Measurements from ENCODE around the gene CERT1. TPM values are rescaled to one million over a fixed set of nuclear protein-coding genes. Genes with fewer than 3 reads are reported as not detected.
A peak's percentile ranks its signal among the peaks of the same experiment; 100 is the strongest.

The CERT1 gene
- polyA plus RNA-seq, 3 donors, result 16.6 to 50.5 (median 45.9) TPM

- WGBS (ENCODE audit: insufficient coverage), result 67% methylated on average over 1 of the region's 2 CpGs
Measured at GRCh38 chr5:75473463-75473862, 38.0 kb downstream of the CERT1 start.

GRCh38 chr5:75472973-75473372 is 38.5 kb downstream of the CERT1 start:
- Histone ChIP-seq H4K20me1 (ENCODE audit: insufficient read depth, low read length) (peaks cover 100% of the 10 kb centered on the region), H3K4me3 (replicated peaks in 1 of 3; ENCODE audit: low read depth in 2 of 3, low read length in 3 of 3) (no peak overlapping the region), H3K27ac (ENCODE audit: low read depth in 1 of 2, low read length in 2 of 2) (no peak overlapping the region), H3K9ac (ENCODE audit: insufficient read depth, low read length, poor library complexity, severe bottlenecking) (no peak overlapping the region), H3K79me2 (ENCODE audit: insufficient read depth, low read length) (peaks cover 91% of the 10 kb centered on the region), H3K27me3 (ENCODE audit: control insufficient read depth in 2 of 2, insufficient read depth in 2 of 2, low read length in 2 of 2) (no peaks in the 10 kb centered on the region), H2AFZ (ENCODE audit: insufficient read depth, low read depth, low read length, poor library complexity, severe bottlenecking) (no peak overlapping the region), H3K4me2 (replicated peaks; ENCODE audit: extremely low read depth, low read length, poor library complexity, severe bottlenecking) (no peak overlapping the region), H3K9me3 (replicated peaks in 1 of 2; ENCODE audit: control insufficient read depth in 1 of 2, insufficient read depth in 1 of 2, low read length in 2 of 2) (peaks cover 0 to 22% of the 10 kb centered on the region in 2 donors), H3K36me3 (replicated peaks in 1 of 2; ENCODE audit: control insufficient read depth in 1 of 2, insufficient read depth in 2 of 2, low read length in 2 of 2) (peaks cover 0 to 3% of the 10 kb centered on the region in 2 donors), H3K4me1 (ENCODE audit: control insufficient read depth in 1 of 2, insufficient read depth in 2 of 2, low read length in 2 of 2) (no peaks in the 10 kb centered on the region)
- Mint-ChIP-seq H3K4me3 (no peak overlapping the region), H3K9me3 (peaks cover 9 to 23% (median 16%) of the 10 kb centered on the region in 7 donors), H3K36me3 (peaks cover 21 to 29% of the 10 kb centered on the region in 2 donors), H3K27ac (peak overlapping the region in 2 of 7 donors; percentile 15 to 45), H3K27me3 (ENCODE audit: low read depth in 3 of 3) (no peaks in the 10 kb centered on the region), H3K4me1 (peaks cover 6% of the 10 kb centered on the region)
- no peak for DNase-seq
- TF ChIP-seq CTCF (IDR thresholded peaks at IDR 0.05), result no peak
- no CpG with 5 or more reads among the region's 1 CpG for WGBS (ENCODE audit: insufficient coverage)
- intact Hi-C loops (cut with micrococcal nuclease), result no loop called here

More at GRCh38 chr5:75473463-75473862, 38.0 kb downstream of the CERT1 start:
- peaks cover 21 to 28% of the 10 kb centered on the region in 2 donors for H3K36me3 Mint-ChIP-seq
- peaks cover 0 to 6% of the 10 kb centered on the region in 2 donors for H3K36me3 ChIP-seq (replicated peaks in 1 of 2; ENCODE audit: control insufficient read depth in 1 of 2, insufficient read depth in 2 of 2, low read length in 2 of 2)
- peaks cover 100% of the 10 kb centered on the region for H4K20me1 ChIP-seq (ENCODE audit: insufficient read depth, low read length)
- no peak for TF ChIP-seq CTCF (IDR thresholded peaks at IDR 0.05)
- no peak overlapping the region for H3K9ac ChIP-seq (ENCODE audit: insufficient read depth, low read length, poor library complexity, severe bottlenecking)
- intact Hi-C loops (cut with micrococcal nuclease), result no loop called here
- H3K27me3 ChIP-seq (ENCODE audit: control insufficient read depth in 2 of 2, insufficient read depth in 2 of 2, low read length in 2 of 2), result no peaks in the 10 kb centered on the region
- no peak overlapping the region for H3K4me3 Mint-ChIP-seq
- no peak for DNase-seq
- peaks cover 0 to 22% of the 10 kb centered on the region in 2 donors for H3K9me3 ChIP-seq (replicated peaks in 1 of 2; ENCODE audit: control insufficient read depth in 1 of 2, insufficient read depth in 1 of 2, low read length in 2 of 2)
- H3K4me3 ChIP-seq (replicated peaks in 1 of 3; ENCODE audit: low read depth in 2 of 3, low read length in 3 of 3), result no peak overlapping the region
- no peak overlapping the region for H3K27ac ChIP-seq (ENCODE audit: low read depth in 1 of 2, low read length in 2 of 2)
- peaks cover 6% of the 10 kb centered on the region for H3K4me1 Mint-ChIP-seq
- H3K79me2 ChIP-seq (ENCODE audit: insufficient read depth, low read length), result peaks cover 91% of the 10 kb centered on the region
- no peaks in the 10 kb centered on the region for H3K4me1 ChIP-seq (ENCODE audit: control insufficient read depth in 1 of 2, insufficient read depth in 2 of 2, low read length in 2 of 2)
- peaks cover 9 to 23% (median 16%) of the 10 kb centered on the region in 7 donors for H3K9me3 Mint-ChIP-seq
- H3K27me3 Mint-ChIP-seq (ENCODE audit: low read depth in 3 of 3), result no peaks in the 10 kb centered on the region
- no peak overlapping the region for H2AFZ ChIP-seq (ENCODE audit: insufficient read depth, low read depth, low read length, poor library complexity, severe bottlenecking)
- H3K27ac Mint-ChIP-seq, result peak overlapping the region in 2 of 7 donors; percentile 3 to 15
- H3K4me2 ChIP-seq (replicated peaks; ENCODE audit: extremely low read depth, low read length, poor library complexity, severe bottlenecking), result no peak overlapping the region
